GM12878 (cell line): ENCODE data around the gene PRR5L. TPM values are rescaled to one million over a fixed set of nuclear protein-coding genes. Genes with fewer than 3 reads are reported as not detected.

Experiments
- ATAC-seq: fragments of 200-7000 bp; cut with Tn5 transposase; 3 replicates; pipeline ENCODE4 v1.9.1; 2020; ENCODE audit warnings: mild to moderate bottlenecking, moderate library complexity
- BruUV-seq: library from RNA; stranded (reverse); fragments of 400-500 nt; replicated peaks from 2 replicates; lab custom pipeline; 2021; lab: Mats Ljungman, UMichigan
- CTCF ChIA-PET: fragments of 300-600 bp; sonication (Branson Sonifier 250); formaldehyde crosslinking; extraction: SDS; loops from one replicate; lab custom pipeline; 2021; ENCODE audit warnings: inconsistent platforms; lab: Yijun Ruan, JAX
- POLR2A ChIA-PET: fragments of 350-600 bp; formaldehyde crosslinking; extraction: SDS; loops from one replicate; lab custom pipeline; 2021; ENCODE audit warnings: inconsistent platforms; lab: Charles Lee
- RAD21 ChIA-PET: fragments of 300-600 bp; sonication (Branson Sonifier 250); formaldehyde crosslinking; loops from one replicate; lab custom pipeline; 2023; ENCODE audit warnings: antibody characterized with exemption; ENCODE audit not compliant: unreplicated experiment; lab: Charles Lee
- SMC1A ChIA-PET: fragments of 300-600 bp; sonication (Branson Sonifier 250); formaldehyde crosslinking; loops from one replicate; lab custom pipeline; 2023; ENCODE audit not compliant: unreplicated experiment, uncharacterized antibody; lab: Charles Lee
- DNase-seq: peaks from one replicate; pipeline ENCODE4 v3.0.0-alpha.2; 2011; ENCODE audit warnings: low read depth, low spot score
- FAIRE-seq: peaks from 3 replicates; lab custom pipeline; 2011; peaks lifted over from hg19 to GRCh38; lab: Jason Lieb, UNC
- H2AFZ ChIP-seq: 2 replicates; pipeline ENCODE4 v1.6.0; 2011; ENCODE audit warnings: low read depth, low read length, control low read depth; ENCODE audit not compliant: control insufficient read depth
- H3K27ac ChIP-seq: 2 replicates; pipeline ENCODE4 v1.5.1; 2011; ENCODE audit warnings: control low read depth; ENCODE audit not compliant: control insufficient read depth, insufficient read depth
- H3K27me3 ChIP-seq, 2 experiments: replicated peaks in 1 of 2; 2 replicates each; pipeline versions ENCODE4 v1.6.0 to v1.6.1; 2011; ENCODE audit warnings: low read length in 1 of 2; ENCODE audit not compliant: control insufficient read depth in 2 of 2, insufficient read depth in 2 of 2
- H3K36me3 ChIP-seq, 2 experiments: 2 replicates each; pipeline ENCODE4 v1.5.1; 2011; ENCODE audit warnings: low read length in 1 of 2; ENCODE audit not compliant: control insufficient read depth in 2 of 2, insufficient read depth in 2 of 2
- H3K4me1 ChIP-seq: 2 replicates; pipeline ENCODE4 v1.6.1; 2011; ENCODE audit warnings: mild to moderate bottlenecking, low read length, moderate library complexity, mixed read lengths; ENCODE audit not compliant: control insufficient read depth, insufficient read depth
- H3K4me2 ChIP-seq: 2 replicates; pipeline ENCODE4 v1.6.0; 2011; ENCODE audit warnings: control low read depth; ENCODE audit not compliant: control insufficient read depth, insufficient read depth
- H3K4me3 ChIP-seq: fragments of 200-600 bp; sonication (generic); 2 replicates; pipeline ENCODE4 v1.5.1; 2016
- H3K79me2 ChIP-seq: 2 replicates; pipeline ENCODE4 v1.6.0; 2011; ENCODE audit warnings: low read length; ENCODE audit not compliant: control insufficient read depth, insufficient read depth
- H3K9ac ChIP-seq: 2 replicates; pipeline ENCODE4 v1.8.0; 2011; ENCODE audit warnings: low read length, control low read depth, mixed read lengths; ENCODE audit not compliant: control insufficient read depth, insufficient read depth
- H3K9me3 ChIP-seq: replicated peaks from 3 replicates; pipeline ENCODE4 v1.5.1; 2011; ENCODE audit warnings: mild to moderate bottlenecking, low read length; ENCODE audit not compliant: control insufficient read depth, insufficient read depth
- H4K20me1 ChIP-seq: 2 replicates; pipeline ENCODE4 v1.6.0; 2011; ENCODE audit not compliant: control insufficient read depth, insufficient read depth
- ASH2L ChIP-seq: fragments of 300-600, 200-600 bp; sonication (generic); IDR thresholded peaks from 2 replicates; pipeline ENCODE4 v1.6.1; 2017; ENCODE audit warnings: low read depth, mild to moderate bottlenecking, borderline replicate concordance
- BMI1 ChIP-seq: fragments of 450-650 bp; IDR thresholded peaks from 2 replicates; pipeline ENCODE4 v1.6.1; 2016; ENCODE audit warnings: mild to moderate bottlenecking, moderate library complexity, borderline replicate concordance
- CEBPZ ChIP-seq: fragments of 150-350 bp; IDR thresholded peaks from 2 replicates; pipeline ENCODE4 v1.6.1; 2016; ENCODE audit warnings: low read depth, low read length
- E2F8 ChIP-seq: fragments of 450-650 bp; IDR thresholded peaks from 2 replicates; pipeline ENCODE4 v1.6.1; 2018; ENCODE audit warnings: mild to moderate bottlenecking, low read depth, moderate library complexity; ENCODE audit not compliant: partially characterized antibody
- IKZF2 ChIP-seq, 2 experiments: fragments of 450-650 bp; IDR thresholded peaks; 2 replicates each; pipeline ENCODE4 v1.6.1; 2017; ENCODE audit warnings: mild to moderate bottlenecking in 2 of 2, moderate library complexity in 2 of 2
- MEF2A ChIP-seq: IDR thresholded peaks from 2 replicates; pipeline ENCODE4 v1.6.1; 2011; ENCODE audit warnings: low read depth, mild to moderate bottlenecking, low read length, moderate library complexity; ENCODE audit not compliant: insufficient read depth
- POLR2A ChIP-seq: IDR thresholded peaks from 2 replicates; pipeline ENCODE4 v1.6.1; 2011; ENCODE audit warnings: low read depth, mild to moderate bottlenecking, low read length
- POU2F2 ChIP-seq: IDR thresholded peaks from 3 replicates; pipeline ENCODE4 v1.6.1; 2011; ENCODE audit warnings: low read depth, mild to moderate bottlenecking, low read length, borderline replicate concordance
- RAD21 ChIP-seq: IDR thresholded peaks from 2 replicates; pipeline ENCODE4 v1.6.1; 2011; ENCODE audit warnings: mild to moderate bottlenecking, low read depth, low read length, moderate library complexity; ENCODE audit not compliant: insufficient read depth
- SP1 ChIP-seq: IDR thresholded peaks from one replicate; pipeline ENCODE4 v1.6.1; 2011; ENCODE audit warnings: low read depth, low read length
- WGBS: methylation state at CpG from one replicate; pipeline ENCODE4 v1.1.6; 2016; ENCODE audit warnings: low lambda C conversion rate; ENCODE audit not compliant: insufficient replicate concordance, insufficient coverage; ENCODE audit errors: missing lambda C conversion rate; 5-methylcytosine and 5-hydroxymethylcytosine counted together
- in situ Hi-C: fragments of 300-500 bp; cut with MboI; formaldehyde crosslinking; loops from 9 replicates; pipeline ENCODE4 v1.14.3; 2018; ENCODE audit warnings: mixed read lengths
- intact Hi-C: fragments of 100-400 bp; cut with micrococcal nuclease; formaldehyde crosslinking; loops from one replicate; pipeline ENCODE4 v1.14.2; 2022; ENCODE audit not compliant: unreplicated experiment
- polyA plus RNA-seq, 11 experiments: library from polyadenylated mRNA; depleted of rRNA in 4 of 11; unstranded in 6 of 11; stranded (reverse) in 5 of 11; fragments of >200 nt; fragmentation: Nextera tagmentation in 4 of 11; fragmentation: Illumina TruSeq in 1 of 11; extraction: Ambion mirVana in 4 of 11; extraction: Trizol in 1 of 11; gene quantifications; 1 replicate in 1 of 11; 2 replicates in 10 of 11; pipeline versions ENCODE4 v1.2.1 to v1.2.3, GENCODE V29; 2011 to 2016; ENCODE audit warnings: inconsistent platforms in 2 of 11, missing spikeins in 2 of 11, low read depth in 1 of 11
- total RNA-seq, 4 experiments: library from RNA; depleted of rRNA in 3 of 4; stranded (reverse); fragments of >200 nt in 3 of 4; fragmentation: Illumina TruSeq in 1 of 4; extraction: Trizol in 1 of 4; gene quantifications; 2 replicates each; pipeline versions ENCODE4 v1.2.1 to v1.2.3, GENCODE V29; 2013 to 2021
- TF ChIP-seq, protein P1 (sequence below): IDR thresholded peaks from 2 replicates; pipeline ENCODE4 v1.6.1; 2012; ENCODE audit warnings: improper control_type of control experiment, low read depth, low read length; ENCODE audit not compliant: insufficient replicate concordance

The PRR5L gene
- total and polyA plus RNA-seq, 10 of the 15 experiments (the other 5 are each of a cell fraction or from before 2014, with no cell fraction given) = 0.11 to 4.2 (median 0.67) TPM; not detected in 1

DNA sequence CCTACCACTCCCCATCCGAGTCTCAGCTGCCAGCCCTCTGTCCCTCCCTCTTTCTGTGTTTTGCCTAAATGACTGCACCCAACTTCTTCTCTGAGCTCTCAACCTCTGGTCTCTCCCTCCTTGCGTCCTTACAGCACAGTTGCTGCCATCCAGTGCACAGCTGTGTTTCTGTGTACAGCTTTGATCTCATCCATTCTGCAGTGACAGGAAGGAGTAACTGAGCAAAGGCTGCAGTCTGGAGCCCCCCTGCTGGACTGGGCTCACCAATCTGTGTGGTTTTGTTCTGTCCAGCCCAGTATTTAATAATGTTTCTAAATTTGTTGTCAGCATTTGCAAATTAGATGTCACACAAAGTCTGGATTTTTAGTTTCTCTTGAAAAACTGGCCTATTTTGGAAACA lies 43.8 kb downstream of the PRR5L start (continued):
- no peak for TF ChIP-seq E2F8

DNA sequence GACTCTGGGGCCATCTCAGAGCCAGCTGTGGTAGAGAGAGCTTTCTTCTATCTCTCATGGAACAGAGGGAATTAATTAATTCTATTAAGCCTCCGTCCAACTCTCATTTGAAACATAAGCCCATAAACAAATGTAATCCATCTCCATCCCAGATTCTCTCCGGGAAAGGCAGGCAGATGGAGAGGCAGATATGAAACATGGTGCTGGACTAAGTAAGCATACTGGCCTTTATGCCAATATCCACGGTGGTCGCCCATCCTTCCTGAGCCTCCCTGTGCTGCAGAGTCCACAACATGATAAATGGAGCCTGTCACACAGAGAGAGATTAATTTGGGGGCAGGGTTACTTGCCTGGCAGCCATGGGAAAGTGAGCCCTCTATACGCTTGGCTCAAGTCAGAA lies 44.8 kb downstream of the PRR5L start:
- Histone ChIP-seq H3K79me2 (no peaks in the 10 kb centered on the region), H2AFZ (no peak overlapping the region), H3K9me3 (no peaks in the 10 kb centered on the region), H3K4me2 (no peak overlapping the region), H4K20me1 (no peaks in the 10 kb centered on the region), H3K27me3 (no peaks in the 10 kb centered on the region; a peak in 1 of 4 replicates), H3K4me1 (no peaks in the 10 kb centered on the region), H3K36me3 (no peaks in the 10 kb centered on the region), H3K4me3 (no peak overlapping the region), H3K9ac (no peak overlapping the region), H3K27ac (no peak overlapping the region)
- SMC1A ChIA-PET = interaction anchor here (1.4 to 1.5 kb wide), 3 partner anchors 27 to 138 kb away, joined by 3 to 5 read pairs (median 3); no protein-coding TSS in a partner anchor
- no peak for ATAC-seq
- in situ Hi-C loops = no loop called here
- no peak for DNase-seq
- CTCF ChIA-PET = interaction anchor here (1.1 kb wide), 1 partner anchor 152 kb away, joined by 4 read pairs; no protein-coding TSS in a partner anchor
- no TSS peak for BruUV-seq
- 31% methylated on average over 5 of the region's 5 CpGs for WGBS
- POLR2A ChIA-PET = no interaction called here
- RAD21 ChIA-PET = interaction anchor here (0.5 to 1.3 kb wide), 2 partner anchors 19 to 264 kb away, joined by 3 read pairs; no protein-coding TSS in a partner anchor
- no peak for FAIRE-seq
- intact Hi-C loops = no loop called here
- TF ChIP-seq, protein P1, sequence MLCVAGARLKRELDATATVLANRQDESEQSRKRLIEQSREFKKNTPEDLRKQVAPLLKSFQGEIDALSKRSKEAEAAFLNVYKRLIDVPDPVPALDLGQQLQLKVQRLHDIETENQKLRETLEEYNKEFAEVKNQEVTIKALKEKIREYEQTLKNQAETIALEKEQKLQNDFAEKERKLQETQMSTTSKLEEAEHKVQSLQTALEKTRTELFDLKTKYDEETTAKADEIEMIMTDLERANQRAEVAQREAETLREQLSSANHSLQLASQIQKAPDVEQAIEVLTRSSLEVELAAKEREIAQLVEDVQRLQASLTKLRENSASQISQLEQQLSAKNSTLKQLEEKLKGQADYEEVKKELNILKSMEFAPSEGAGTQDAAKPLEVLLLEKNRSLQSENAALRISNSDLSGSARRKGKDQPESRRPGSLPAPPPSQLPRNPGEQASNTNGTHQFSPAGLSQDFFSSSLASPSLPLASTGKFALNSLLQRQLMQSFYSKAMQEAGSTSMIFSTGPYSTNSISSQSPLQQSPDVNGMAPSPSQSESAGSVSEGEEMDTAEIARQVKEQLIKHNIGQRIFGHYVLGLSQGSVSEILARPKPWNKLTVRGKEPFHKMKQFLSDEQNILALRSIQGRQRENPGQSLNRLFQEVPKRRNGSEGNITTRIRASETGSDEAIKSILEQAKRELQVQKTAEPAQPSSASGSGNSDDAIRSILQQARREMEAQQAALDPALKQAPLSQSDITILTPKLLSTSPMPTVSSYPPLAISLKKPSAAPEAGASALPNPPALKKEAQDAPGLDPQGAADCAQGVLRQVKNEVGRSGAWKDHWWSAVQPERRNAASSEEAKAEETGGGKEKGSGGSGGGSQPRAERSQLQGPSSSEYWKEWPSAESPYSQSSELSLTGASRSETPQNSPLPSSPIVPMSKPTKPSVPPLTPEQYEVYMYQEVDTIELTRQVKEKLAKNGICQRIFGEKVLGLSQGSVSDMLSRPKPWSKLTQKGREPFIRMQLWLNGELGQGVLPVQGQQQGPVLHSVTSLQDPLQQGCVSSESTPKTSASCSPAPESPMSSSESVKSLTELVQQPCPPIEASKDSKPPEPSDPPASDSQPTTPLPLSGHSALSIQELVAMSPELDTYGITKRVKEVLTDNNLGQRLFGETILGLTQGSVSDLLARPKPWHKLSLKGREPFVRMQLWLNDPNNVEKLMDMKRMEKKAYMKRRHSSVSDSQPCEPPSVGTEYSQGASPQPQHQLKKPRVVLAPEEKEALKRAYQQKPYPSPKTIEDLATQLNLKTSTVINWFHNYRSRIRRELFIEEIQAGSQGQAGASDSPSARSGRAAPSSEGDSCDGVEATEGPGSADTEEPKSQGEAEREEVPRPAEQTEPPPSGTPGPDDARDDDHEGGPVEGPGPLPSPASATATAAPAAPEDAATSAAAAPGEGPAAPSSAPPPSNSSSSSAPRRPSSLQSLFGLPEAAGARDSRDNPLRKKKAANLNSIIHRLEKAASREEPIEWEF = no peak
- TF ChIP-seq BMI1 (no peak), CEBPZ (no peak), POLR2A (no peak), ASH2L (no peak), MEF2A (no peak), POU2F2 (no peak), SP1 (no peak), IKZF2 (IDR thresholded peaks at IDR 0.05) (no peak), RAD21 (no peak)
